ENCODE data around the gene NFATC2. TPM values are rescaled to one million over a fixed set of nuclear protein-coding genes. Genes with fewer than 3 reads are reported as not detected.

The NFATC2 gene
- total RNA-seq, 2 donors from 2014 or later: 4.3 to 8.4 TPM

DNA sequence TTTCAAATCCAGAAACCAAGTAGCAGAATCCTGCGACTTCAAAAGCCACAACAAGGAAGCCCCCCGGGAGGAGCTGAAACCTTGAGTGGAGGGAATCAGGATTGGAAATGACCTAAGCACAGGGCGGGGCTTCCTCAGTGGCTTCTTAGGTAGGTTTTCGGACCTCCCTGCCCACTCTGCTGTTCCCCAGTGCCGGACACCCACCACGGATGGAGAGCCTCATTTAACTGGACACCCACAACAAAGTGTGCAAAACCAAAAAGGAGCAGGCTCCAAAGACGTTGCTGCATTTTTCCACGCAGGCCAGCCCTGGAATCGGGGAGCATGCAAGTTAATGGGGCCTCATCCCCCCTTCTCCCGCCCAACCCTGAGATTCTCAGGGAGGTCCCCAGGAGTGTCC is 144.4 kb downstream of the NFATC2 start:
- Histone ChIP-seq H3K27ac (no peak overlapping the region), H3K27me3 (replicated peaks; ENCODE audit: insufficient read depth) (no peaks in the 10 kb centered on the region), H3K9me3 (no peaks in the 10 kb centered on the region), H3K4me1 (replicated peaks) (no peaks in the 10 kb centered on the region), H3K36me3 (no peaks in the 10 kb centered on the region), H3K4me3 (no peak overlapping the region)
- intact Hi-C loops (cut with DNase I): no loop called here
- TF ChIP-seq POLR2A (IDR thresholded peaks at IDR 0.05) (no peak), POLR2AphosphoS5 (IDR thresholded peaks at IDR 0.05) (no peak)
- TF ChIP-seq, protein P1, sequence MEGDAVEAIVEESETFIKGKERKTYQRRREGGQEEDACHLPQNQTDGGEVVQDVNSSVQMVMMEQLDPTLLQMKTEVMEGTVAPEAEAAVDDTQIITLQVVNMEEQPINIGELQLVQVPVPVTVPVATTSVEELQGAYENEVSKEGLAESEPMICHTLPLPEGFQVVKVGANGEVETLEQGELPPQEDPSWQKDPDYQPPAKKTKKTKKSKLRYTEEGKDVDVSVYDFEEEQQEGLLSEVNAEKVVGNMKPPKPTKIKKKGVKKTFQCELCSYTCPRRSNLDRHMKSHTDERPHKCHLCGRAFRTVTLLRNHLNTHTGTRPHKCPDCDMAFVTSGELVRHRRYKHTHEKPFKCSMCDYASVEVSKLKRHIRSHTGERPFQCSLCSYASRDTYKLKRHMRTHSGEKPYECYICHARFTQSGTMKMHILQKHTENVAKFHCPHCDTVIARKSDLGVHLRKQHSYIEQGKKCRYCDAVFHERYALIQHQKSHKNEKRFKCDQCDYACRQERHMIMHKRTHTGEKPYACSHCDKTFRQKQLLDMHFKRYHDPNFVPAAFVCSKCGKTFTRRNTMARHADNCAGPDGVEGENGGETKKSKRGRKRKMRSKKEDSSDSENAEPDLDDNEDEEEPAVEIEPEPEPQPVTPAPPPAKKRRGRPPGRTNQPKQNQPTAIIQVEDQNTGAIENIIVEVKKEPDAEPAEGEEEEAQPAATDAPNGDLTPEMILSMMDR (IDR thresholded peaks at IDR 0.05): no peak
- no peak for DNase-seq (ENCODE audit: low spot score)
- 92% methylated on average over 10 of the region's 10 CpGs for WGBS

DNA sequence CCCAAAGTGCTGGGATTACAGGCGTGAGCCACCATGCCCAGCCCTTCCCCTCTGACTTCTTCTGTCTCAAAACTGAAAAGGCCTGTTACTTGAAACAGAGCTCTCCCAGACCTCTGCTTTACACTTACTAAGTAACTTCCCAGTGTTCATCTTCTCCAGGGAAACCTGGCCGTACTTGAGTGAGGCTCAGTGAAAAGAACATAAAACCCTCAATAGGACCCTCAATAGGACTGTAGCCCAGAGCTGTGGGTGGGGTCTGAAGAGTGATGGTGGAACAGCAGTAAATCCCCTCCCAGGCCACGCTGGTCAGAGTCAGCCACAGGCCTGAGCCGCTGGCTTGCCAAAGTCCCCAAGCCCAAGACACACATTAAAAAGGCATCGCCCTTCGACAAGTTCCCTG is 145.4 kb downstream of the NFATC2 start:
- no peak for TF ChIP-seq POLR2AphosphoS5 (IDR thresholded peaks at IDR 0.05)
- 90% methylated on average over 6 of the region's 6 CpGs for WGBS
- H3K27me3 ChIP-seq (replicated peaks; ENCODE audit: insufficient read depth): no peaks in the 10 kb centered on the region
- no peak overlapping the region for H3K27ac ChIP-seq
- no peak for DNase-seq (ENCODE audit: low spot score)
- intact Hi-C loops (cut with DNase I): no loop called here
- H3K9me3 ChIP-seq: no peaks in the 10 kb centered on the region
- H3K4me1 ChIP-seq (replicated peaks): no peaks in the 10 kb centered on the region
- H3K4me3 ChIP-seq: no peak overlapping the region
- no peaks in the 10 kb centered on the region for H3K36me3 ChIP-seq

DNA sequence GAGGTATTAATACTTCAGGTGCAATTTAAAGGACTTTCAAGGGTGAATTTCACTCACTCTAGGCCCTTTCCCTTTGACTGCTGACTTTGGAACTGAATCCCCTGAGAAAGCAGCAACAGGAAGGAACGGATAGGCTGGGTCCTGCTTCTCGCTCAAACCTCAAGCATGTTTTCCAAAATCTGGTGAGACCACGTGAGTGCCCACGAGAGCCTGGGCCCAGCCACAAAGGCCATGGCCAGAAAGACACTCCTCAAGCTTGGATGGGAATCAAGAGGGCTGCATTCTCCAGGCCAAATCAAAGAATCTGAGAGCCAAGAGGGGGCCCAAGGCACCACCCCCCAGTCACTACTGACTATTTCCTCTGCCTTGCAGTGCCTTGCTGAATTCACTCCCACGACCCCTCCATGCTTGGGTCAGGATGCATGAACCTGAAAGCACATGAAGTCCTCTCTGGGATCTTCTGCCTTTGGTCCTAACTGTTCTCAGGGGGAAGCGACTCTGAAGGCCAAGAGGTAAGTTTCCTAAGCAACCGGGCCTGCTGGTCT is 146.1 kb downstream of the NFATC2 start:
- no peak for TF ChIP-seq POLR2A (IDR thresholded peaks at IDR 0.05)
- TF ChIP-seq POLR2AphosphoS5 (IDR thresholded peaks at IDR 0.05): no peak
- TF ChIP-seq, protein P1 (IDR thresholded peaks at IDR 0.05): no peak
- Histone ChIP-seq H3K27ac (no peak overlapping the region), H3K36me3 (no peaks in the 10 kb centered on the region), H3K9me3 (no peaks in the 10 kb centered on the region), H3K4me1 (replicated peaks) (no peaks in the 10 kb centered on the region), H3K27me3 (replicated peaks; ENCODE audit: insufficient read depth) (no peaks in the 10 kb centered on the region), H3K4me3 (no peak overlapping the region)
- intact Hi-C loops (cut with DNase I): no loop called here
- DNase-seq (ENCODE audit: low spot score): no peak
- WGBS: 80% methylated on average over 7 of the region's 7 CpGs

DNA sequence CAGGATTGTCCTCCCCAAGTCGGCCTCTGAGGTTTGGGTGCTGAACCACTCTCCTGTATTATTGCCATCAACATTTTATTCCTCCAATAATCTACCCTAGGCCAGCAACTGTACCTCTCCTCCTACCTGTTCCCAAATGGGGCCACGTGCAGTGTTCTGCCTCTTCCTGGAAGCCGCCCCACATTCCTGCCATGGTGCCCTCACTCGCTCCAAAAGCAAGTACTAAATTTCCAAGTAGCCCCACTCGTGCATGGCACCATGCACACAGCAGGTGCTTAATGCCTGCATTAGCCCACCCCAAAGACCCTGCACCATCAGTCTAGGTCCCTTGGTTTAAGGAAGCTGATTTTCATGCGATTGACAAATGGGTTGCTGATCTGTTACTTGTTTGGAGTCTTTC is 147.8 kb downstream of the NFATC2 start:
- H3K36me3 ChIP-seq: no peaks in the 10 kb centered on the region
- WGBS: 92% methylated on average over 6 of the region's 6 CpGs
- no peak for DNase-seq (ENCODE audit: low spot score)
- no peaks in the 10 kb centered on the region for H3K4me1 ChIP-seq (replicated peaks)
- H3K4me3 ChIP-seq: no peak overlapping the region
- intact Hi-C loops (cut with DNase I): no loop called here
- H3K27me3 ChIP-seq (replicated peaks; ENCODE audit: insufficient read depth): no peaks in the 10 kb centered on the region
- H3K9me3 ChIP-seq: no peaks in the 10 kb centered on the region
- TF ChIP-seq POLR2A (IDR thresholded peaks at IDR 0.05) (no peak), POLR2AphosphoS5 (IDR thresholded peaks at IDR 0.05) (no peak)
- TF ChIP-seq, protein P1 (IDR thresholded peaks at IDR 0.05): no peak
- H3K27ac ChIP-seq: no peak overlapping the region

DNA sequence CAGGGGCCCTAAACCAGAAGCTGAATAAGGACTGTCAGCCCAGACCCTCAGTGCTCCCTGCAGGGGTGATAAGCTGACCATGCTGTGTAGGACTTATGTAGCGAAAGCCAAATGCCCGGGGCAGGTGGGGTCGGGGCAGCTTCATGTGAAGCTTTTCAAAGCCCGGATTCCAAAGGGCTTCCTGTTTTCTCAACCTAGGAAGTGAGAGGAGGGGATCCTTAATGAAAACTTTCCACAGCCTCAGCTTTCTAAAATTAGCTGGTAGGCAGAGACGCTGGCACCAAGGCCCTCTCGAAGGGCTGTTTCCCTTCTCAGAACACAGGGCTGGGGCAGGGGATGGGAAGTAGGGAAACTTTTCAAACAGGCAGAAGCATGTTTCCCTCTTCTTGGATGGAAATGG is 148.9 kb downstream of the NFATC2 start:
- no peaks in the 10 kb centered on the region for H3K4me1 ChIP-seq (replicated peaks)
- no peaks in the 10 kb centered on the region for H3K27me3 ChIP-seq (replicated peaks; ENCODE audit: insufficient read depth)
- no peak overlapping the region for H3K4me3 ChIP-seq
- H3K9me3 ChIP-seq: no peaks in the 10 kb centered on the region
- TF ChIP-seq POLR2A (IDR thresholded peaks at IDR 0.05): no peak
- TF ChIP-seq, protein P1 (IDR thresholded peaks at IDR 0.05): no peak
- no peak for TF ChIP-seq POLR2AphosphoS5 (IDR thresholded peaks at IDR 0.05)
- intact Hi-C loops (cut with DNase I): no loop called here
- H3K36me3 ChIP-seq: no peaks in the 10 kb centered on the region
- 65% methylated on average over 6 of the region's 6 CpGs for WGBS
- no peak overlapping the region for H3K27ac ChIP-seq
- no peak for DNase-seq (ENCODE audit: low spot score)
